HUDEP-2 (cell line): Measurements from ENCODE around the gene TTLL12.

Source experiments
- DNase-seq, 76 experiments: peaks; one replicate each; lab custom pipeline; 2025; ENCODE audit not compliant: unreplicated experiment in 76 of 76; lab: John Stamatoyannopoulos, UW

TTLL12 gene

DNA sequence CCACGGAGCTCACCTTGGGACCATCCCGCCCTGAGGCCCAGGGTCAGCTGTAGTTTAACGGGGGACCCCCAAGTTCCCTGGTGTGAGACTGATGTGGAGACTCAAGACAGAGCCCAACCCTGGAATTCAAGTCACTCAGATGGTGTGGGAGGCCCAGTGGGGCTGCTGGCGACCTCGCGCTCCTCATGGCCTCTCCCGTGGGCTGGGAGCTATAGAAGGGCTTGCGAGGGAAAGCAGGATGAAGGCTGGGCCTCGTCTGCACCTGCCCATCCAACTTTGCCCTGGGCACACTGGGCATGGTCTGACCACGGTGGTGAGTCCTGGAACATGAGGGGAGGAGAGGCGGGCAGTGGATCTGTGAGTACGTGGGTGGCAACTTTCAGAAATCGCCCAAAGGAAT is 13.6 kb upstream of the TTLL12 start:
- no peak for DNase-seq

DNA sequence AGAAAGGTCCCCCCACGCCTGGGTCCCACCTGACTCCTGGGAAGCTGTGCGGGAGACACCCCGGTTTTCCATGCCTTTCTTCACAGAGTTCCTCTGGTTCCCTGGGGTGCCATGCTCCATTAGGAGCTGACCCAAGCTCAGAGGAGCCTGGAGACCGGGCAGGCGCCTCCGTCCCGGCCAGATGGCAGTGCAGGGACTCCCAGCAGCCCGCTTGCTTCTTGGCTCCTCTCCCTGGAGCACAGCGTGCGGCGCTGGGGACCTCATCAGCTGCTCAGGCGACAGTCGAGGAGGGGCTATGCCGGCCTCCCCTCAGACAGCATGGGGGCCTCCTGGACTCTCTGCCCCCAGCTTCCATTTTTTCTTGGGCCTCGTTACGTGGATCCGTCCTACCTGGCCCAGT is 13.1 kb upstream of the TTLL12 start:
- no peak for DNase-seq

DNA sequence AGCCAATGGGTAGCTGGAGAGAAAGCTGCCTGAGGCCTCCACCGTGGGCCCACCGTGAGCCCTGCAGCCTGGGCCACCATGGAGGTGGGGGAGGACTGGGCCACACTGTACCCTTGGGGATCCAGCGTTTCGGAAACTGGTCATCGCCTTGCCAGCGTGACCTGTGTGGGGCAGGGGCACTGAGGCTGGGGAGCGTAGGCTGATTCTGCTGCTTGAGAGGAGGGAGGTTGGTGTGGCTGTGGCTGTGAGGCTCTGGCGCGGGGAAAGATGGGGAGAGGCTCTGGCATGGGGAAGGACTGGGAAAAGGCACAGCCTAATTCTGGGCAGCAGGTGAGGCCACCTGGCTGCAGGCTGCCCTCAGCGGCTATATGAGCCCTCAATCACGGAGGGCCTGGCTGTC is 12.6 kb upstream of the TTLL12 start:
- DNase-seq = no peak

DNA sequence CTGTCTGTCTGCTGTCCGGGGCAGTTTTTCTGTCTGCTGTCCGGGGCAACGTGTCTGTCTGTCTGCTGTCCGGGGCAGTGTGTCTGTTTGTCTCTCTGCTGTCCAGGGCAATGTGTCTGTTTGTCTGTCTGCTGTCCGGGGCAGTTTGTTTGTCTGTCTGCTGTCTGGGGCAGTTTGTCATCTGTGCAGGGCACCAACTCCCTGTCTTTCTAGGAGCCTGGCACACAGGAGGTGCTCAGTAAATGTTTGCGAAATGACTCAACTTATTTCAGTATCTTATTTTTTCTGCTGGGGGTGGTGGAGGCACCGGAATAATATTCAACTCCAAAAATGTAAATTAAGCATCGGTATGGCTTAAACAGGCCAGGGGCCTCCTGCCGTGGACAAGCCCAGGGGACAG is 12.0 kb upstream of the TTLL12 start:
- DNase-seq = no peak

DNA sequence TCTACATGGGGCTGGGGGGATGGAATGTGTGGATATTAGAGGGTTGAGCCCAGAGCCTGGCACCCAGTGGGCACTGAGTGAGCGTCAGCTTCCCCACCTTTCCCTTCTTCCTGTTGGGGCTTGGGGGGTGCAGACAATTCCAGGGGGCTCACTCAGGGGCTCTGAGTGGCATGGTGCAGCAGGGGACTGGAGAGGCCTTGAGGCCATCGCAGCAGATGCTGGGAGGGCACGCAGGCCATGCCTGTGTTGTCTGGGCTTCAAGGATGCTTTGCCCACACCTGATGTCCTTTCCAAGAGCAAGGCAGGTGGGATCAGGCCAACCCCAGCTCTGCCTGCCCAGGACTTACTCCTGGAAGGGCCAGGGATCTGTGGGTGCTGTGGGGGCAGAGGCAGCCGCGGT is 11.2 kb upstream of the TTLL12 start:
- DNase-seq = no peak

DNA sequence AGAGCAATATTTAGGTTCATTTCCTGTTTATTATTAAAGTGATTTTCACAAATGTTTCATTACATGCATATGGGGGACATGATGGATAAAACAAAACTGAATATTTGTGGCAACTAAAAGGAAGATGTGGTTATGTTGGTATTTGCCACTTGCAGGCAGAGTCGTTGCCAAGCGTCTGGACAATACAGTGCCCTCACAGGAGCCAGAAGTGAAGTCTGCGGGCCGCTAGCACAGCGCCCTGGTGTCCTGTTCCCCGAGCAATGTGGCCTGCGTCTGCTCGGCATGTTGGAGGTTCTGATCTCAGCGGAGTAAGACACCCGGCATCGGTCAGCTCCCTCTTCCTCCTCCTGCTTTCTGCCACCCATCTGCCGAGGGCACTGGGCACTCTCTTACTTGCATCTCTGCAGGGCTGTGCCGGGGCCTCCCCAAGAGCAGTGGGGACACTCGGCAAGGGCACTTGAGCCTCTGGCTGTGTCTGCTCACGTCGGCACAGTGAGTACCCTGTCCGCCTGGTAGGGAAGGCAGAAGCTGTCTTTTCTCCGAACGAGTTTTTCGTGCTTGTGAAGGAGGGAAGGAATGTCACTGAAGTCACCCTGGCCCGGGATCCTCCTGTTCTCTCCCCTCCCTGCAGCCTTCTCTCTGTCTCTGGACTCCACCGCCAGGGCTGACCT is 10.5 kb upstream of the TTLL12 start:
- DNase-seq = no peak

DNA sequence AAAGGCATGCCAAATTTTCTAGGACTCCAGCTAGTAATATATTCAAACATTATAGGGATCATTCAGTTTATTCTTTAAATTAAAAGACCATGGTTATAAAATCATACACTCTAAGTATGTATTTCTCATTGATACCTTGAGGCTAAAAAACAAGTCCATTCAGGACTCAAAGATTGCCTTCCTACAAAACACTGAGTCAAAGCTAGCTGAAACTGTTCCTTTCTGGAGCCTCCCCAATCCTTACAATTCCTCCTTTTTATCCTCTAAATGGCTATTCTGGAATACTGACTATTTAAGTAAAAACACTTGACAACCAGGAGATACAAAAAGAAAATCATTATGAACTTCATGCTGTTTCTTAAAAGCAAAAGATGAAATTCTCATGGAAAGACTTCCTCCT is 4.9 kb upstream of the TTLL12 start:
- DNase-seq = no peak

DNA sequence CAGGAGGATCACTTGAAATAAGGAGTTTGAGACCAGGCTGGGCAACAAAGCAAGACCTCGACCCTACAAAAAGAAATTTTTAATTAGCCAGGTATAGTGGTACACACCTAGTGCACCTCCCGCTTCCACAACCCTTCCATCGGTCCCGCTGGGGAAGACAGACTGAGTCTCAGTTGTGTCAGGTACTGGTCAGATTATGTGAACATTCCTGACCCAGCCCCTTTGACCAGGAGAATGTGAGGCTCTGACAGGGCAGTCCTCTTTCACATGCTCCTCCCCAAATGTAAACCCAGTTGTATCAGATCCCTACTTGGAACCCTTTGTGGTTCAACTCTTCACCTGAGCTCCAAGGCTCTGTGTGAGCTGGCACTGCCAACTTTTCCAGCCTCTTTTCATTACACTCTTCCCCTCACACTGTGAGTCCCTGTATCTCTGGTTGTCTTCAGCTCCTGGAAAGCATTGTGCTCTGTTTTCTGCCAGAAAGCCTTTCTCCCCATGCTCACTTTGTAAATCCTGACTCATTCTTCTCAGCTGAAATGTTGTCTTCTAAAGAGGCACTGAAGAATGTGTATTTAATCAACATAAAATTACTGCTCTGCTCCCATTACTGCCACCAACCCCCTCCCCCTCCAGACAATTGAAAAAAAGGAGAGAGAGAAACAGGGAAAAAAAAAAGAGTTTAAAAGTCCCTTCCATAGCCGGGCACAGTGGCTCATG is 2.1 kb upstream of the TTLL12 start:
- DNase-seq = no peak

DNA sequence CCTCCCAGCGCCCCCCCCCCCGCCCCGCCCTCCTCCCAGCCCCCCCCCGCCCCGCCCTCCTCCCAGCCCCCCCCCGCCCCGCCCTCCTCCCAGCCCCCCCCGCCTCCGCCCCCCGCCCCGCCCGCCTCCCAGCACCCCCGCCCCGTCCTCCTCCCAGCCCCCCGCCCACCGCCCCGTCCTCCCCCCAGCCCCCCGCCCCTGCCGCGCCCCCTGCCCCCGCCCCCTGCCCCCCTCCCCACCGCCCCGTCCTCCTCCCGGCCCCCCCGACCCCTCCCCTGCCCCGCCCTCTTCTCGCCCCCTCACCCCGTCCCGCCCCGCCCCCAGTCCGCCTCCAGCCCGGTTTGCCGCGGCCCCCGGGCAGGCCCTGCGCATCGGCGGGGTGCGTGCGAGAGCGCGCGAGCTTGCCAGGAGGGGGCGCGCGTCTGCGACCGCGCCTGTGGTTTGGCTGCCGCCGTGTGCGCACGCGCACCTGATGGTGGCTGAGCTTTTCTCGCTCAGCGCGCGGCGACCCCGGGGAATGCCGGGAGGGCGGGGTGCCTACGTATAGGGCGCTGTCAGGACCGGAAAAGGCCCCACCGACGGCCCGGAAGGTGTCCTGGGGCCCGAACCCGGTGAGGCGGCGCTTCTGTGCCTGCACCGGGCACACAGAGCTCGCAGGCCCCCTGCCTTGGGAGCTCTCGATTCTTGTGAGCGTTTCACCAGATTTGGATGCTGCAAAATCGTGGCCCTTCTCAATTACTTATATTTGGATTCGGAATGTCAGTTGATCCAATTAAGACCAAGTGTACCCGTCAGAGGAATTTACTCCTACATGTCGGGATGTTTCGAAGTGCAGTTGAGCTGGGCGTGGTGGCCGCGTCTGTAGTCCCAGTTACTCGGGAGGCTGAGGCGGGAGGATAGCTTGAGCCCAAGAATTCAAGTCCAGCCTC is 501 bp upstream of the TTLL12 start:
- peak in 74 of 76 experiments; percentile 49 to 97 (median 94) for DNase-seq

DNA sequence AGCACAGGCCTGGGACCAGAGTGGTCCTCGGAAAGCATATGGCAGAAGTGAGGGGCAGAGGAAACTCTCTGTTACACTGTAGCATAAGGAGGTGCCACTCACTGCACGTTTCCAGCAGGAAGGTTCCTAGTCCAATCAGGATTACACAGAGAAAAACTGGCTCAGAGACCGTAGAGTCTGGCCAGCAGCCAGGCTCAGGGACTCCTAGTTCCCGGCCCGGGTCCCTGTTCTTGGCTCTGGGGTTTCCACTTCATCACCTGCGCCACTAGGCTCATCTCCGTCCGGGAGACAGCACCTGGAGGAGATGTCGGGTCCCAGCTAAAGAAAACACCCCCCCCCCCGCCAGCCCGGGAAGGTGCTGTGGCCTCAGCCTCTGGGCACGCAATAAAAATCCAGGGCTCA is 1.1 kb downstream of the TTLL12 start:
- peak in 19 of 76 experiments; percentile 6 to 37 (median 19) for DNase-seq

DNA sequence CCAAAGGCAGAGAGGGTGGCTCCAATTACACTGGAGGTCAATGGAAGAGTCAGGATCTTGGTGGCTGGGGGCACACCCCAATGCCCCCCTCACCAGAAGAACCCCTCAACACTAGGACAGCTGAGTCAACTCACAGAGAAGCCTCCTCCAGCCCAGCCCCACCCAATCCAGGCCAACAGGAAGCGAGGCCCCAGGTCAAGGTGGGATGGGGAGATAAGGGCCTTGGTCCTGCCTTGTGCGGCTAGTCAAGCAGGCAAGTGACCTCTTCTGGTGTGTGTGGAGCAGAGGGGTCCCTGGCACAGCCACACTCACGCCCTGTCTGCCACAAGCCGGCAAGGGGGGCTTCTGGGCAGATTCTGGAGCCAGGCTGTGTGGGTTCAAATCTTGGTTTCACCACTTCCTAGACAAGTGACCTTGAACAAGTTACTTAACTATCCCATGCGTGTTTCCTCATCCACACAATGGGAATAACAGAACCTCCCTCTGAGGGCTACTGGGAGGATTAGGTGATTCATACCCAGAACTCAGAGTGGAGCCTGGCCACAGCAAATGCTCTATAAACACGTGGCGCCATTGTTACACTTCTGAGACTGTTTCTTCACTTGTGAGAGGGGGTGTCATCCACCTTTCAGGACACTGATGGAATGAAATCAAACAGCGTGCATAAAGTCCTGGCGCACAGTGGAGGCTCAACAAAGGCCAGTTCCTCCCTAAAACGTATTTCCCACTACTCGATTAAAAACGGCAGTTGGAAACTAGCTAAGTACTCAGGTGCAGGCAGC is 3.2 kb downstream of the TTLL12 start:
- DNase-seq = peak in 74 of 76 experiments; percentile 35 to 92 (median 74)

DNA sequence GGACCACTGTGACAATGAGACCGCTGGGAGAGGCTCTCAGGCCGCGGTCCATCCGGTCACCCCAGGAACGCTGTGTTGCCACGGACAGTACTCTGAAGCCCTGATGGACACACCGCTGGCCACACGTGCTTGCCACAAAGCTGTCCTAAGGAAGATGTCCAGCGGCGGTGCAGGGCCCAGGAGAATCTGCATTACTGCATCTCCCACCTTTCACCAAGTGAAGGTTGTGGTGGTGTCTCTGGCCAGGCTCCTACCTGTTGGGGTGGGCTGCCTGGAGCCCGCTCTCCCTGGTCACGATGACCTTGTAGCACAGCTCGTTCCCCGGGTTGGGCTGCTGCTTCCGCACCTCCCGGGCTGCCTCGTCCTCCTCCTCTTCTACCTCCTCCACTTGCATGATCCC is 4.2 kb downstream of the TTLL12 start:
- DNase-seq = no peak

DNA sequence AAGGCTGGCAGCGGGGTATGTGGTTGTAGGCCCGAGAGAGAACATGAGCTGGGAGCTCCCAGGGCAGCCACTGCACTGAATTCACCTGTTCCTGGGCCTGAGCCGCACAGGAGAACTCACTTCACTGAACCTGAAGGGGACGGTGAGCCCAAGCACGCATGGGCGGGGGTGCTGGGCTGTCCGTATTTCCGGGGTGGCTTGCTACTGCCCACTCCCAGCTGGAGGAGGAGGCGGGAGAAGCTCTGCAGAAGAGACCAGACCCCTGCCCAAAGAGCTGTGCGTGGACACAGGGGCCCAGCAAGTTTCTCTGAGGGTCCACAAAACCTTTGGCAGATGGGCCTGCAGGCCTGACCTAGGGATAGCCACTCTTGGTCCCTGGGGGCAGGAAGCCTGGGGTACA is 4.8 kb downstream of the TTLL12 start:
- DNase-seq = no peak

DNA sequence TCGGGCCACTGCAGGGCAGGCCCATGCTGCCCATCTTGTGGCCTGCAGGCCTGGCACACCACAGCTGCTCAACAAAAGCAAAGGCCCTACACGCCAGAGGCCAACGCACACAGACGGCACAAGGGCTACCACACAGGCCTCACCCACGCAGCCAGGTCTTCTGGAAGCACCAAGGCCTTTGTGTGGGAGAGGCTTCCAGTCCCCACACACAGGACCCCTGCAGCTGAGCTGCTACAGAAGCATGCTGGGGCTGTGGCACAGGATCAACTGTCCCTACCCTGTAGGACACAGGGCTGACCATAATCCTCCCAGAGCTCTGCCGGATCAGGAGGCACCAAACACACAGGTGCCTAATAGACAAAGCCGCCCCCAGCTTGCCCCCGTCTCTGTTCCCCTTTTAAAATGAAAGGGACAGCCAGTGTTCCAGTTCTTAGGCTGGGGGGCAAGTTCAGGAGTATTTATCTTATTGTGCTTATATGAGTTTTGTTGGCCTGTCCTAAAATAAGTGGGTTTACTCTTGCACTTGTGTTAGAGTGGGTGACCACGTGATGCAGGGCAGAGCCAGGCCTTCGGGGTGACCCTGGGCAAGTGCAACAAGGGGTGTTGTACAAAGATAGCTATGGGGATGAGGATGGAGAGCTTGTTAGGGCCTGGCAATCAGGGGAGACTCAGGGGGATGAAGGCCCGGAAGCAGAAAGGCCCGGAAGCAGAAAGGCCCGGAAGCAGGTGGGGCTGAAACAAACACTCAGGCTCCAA is 5.4 kb downstream of the TTLL12 start:
- no peak for DNase-seq

DNA sequence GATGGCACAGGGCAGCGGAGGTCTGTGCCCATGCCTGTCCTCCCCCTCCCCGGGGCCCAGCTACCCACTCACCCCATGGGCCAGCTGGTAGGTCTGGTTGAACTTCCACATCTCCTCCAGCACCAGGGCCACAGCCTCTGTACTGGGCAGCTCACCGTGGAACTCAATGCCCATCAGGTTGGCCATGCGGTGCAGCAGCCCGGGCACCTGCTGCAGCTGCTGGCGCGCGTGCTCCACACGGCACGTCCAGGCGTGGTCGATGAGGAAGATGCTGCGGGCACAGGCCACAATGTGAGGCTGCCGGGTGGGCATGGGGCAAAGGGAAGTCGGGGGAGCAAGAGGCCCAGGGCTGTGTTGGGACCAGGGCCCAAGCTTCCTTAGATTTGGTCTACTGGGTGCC is 6.3 kb downstream of the TTLL12 start:
- no peak for DNase-seq

DNA sequence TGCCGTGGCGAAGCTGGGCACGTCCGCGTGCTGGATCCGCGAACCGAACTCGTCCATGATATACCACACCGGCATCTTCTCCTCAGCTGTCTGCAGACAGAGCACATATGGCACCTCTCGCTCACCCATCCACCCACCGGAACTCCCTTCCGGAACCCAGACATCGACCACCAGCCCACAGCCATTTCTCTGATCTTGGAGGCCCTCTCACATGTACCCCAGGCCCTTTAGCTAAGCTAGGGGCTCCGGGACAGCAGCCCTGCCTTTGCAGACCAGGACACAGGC is 7.1 kb downstream of the TTLL12 start:
- DNase-seq = no peak

DNA sequence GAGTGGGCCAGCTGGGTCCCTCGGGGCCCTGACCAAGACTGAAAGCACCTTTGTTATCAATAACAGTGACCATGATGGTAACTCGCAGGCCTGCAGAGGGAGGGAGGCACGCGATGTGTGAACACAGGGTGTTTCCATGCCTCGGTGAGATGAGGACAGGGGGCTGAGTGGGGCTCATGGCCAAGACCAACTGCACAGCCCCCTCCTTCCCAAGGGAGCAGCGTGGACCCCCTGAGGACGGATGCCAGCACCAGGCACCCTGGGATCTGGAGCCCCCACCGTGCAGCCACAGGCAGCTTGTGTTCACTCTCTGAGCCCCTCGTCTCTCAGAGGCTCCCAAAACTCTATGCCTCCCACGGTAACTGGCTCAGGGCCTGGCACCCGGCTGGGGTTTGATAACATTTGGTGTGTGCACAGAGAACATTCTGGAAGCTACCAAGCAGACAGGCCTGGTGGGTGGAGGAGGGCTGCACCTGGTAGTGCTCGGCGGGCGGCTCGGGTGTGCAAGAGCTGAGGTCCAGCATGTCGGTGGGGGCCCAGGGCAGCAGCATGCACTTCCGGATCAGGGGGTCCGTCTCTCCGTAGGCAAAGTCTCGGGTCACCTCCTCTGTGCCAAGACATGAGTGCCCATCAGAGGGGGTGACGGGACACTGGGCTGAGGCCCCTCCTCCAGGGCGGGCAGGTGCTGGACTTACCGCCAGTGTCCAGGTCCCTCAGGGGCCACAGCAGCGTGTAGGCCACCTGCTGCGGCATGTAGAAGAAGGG is 7.6 kb downstream of the TTLL12 start:
- DNase-seq = no peak

DNA sequence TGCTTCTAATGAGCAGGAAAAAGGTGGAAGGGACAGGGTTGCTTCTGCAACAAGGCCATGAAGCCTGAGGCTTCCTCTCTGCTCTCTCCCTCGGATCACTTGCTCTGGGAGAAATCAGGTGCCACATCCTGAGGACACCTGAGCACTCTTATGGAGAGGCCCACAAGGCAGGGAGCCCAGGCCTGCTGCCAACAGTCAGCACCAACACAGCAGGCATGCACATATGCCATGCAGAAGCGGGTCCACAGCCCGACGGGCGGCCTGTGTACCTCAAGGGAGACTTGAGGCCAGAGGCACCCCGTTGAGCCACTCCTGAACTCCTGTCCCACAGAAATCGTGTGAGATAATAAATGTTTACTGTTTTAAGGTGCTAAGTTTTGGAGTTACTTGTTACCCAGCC is 9.5 kb downstream of the TTLL12 start:
- DNase-seq = no peak

DNA sequence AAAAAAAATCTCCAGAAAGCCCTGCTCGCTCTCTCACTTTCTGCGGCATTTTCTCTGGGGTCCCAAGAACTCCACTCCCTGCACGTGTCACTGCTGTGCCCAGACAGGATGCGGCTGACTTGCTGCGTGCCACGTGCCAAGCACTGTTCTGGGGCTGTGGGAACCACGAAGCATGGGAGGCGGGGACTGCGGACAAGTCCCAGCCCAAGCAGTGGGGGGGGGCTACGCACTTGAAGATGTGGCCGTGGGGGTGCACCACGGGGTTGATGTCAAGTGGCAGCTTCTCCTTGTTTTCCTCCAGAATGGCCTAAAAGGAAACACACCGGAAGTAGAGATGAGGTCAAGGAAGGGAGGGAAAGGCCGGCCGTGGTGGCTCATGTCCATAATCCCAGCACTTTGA is 10.8 kb downstream of the TTLL12 start:
- DNase-seq = no peak
